CD4-positive, alpha-beta T cell treated with Interleukin-17A for 4 hours (primary cell): ENCODE results near the gene FAM118B.
"Not testable (repeated sequence)": the region's sequence is repeated elsewhere in the genome, so short reads cannot be mapped to it uniquely, and the experiment has no call there.

Source experiments
- DNase-seq: peaks from one replicate; pipeline ENCODE4 v3.0.0-alpha.2; 2020; ENCODE audit warnings: mixed read lengths

The FAM118B gene

GRCh38 chr11:126219547-126219946, 8.0 kb downstream of the FAM118B start:
- no peak for DNase-seq

GRCh38 chr11:126224647-126225294, 13.2 kb downstream of the FAM118B start:
- DNase-seq = no peak

- no peak for DNase-seq
Measured at GRCh38 chr11:126225295-126225665, 13.7 kb downstream of the FAM118B start.

GRCh38 chr11:126226334-126227084, 14.9 kb downstream of the FAM118B start:
- no peak for DNase-seq

- DNase-seq = no peak
Measured at GRCh38 chr11:126229858-126230540, 18.4 kb downstream of the FAM118B start.

GRCh38 chr11:126231725-126232459, 20.3 kb downstream of the FAM118B start:
- no peak for DNase-seq

GRCh38 chr11:126232683-126233082, 21.1 kb downstream of the FAM118B start:
- DNase-seq = no peak

- DNase-seq = no peak
Measured at GRCh38 chr11:126233391-126233790, 21.8 kb downstream of the FAM118B start.

GRCh38 chr11:126246636-126247035, 35.1 kb downstream of the FAM118B start:
- no peak for DNase-seq

- no peak for DNase-seq
Measured at GRCh38 chr11:126253265-126253664, 41.7 kb downstream of the FAM118B start.

GRCh38 chr11:126254819-126255218, 43.2 kb downstream of the FAM118B start:
- DNase-seq = no peak

- not testable (repeated sequence) for DNase-seq
Measured at GRCh38 chr11:126255507-126255906, 43.9 kb downstream of the FAM118B start.

GRCh38 chr11:126256216-126256615, 44.6 kb downstream of the FAM118B start:
- no peak for DNase-seq

- no peak for DNase-seq
Measured at GRCh38 chr11:126257144-126257543, 45.6 kb downstream of the FAM118B start.

GRCh38 chr11:126257764-126258163, 46.2 kb downstream of the FAM118B start:
- no peak for DNase-seq

GRCh38 chr11:126262216-126262615, 50.6 kb downstream of the FAM118B start:
- no peak for DNase-seq

- no peak for DNase-seq
Measured at GRCh38 chr11:126263489-126263888, 51.9 kb downstream of the FAM118B start.

- no peak for DNase-seq
Measured at GRCh38 chr11:126265811-126266210, 54.2 kb downstream of the FAM118B start.

- DNase-seq = no peak
Measured at GRCh38 chr11:126267650-126268049, 56.1 kb downstream of the FAM118B start.

GRCh38 chr11:126268361-126268707, 56.8 kb downstream of the FAM118B start:
- DNase-seq = no peak

- peak; percentile 99 for DNase-seq
Measured at GRCh38 chr11:126268708-126269579, 57.4 kb downstream of the FAM118B start, which contains the start of the genes FOXRED1 and SRPRA. FOXRED1 (plus strand) TSS chr11:126269154; CDS start chr11:126269207, 53 bp downstream. SRPRA (minus strand) TSS chr11:126268895; CDS start chr11:126268804, 91 bp downstream.

- DNase-seq = no peak
Measured at GRCh38 chr11:126277322-126277721, 65.7 kb downstream of the FAM118B start.
